GM21528 (cell line): ENCODE data around the gene ATP2B2.

Experiments used
- ATAC-seq: cut with Tn5 transposase; IDR thresholded peaks from one replicate; pipeline ENCODE4 v1.9.1; 2021; ENCODE audit warnings: mild to moderate bottlenecking, moderate library complexity; ENCODE audit not compliant: unreplicated experiment, low FRiP score

ATP2B2 gene

GRCh38 chr3:10408680-10409079 lies 96.7 kb downstream of the ATP2B2 start:
- ATAC-seq = no peak

GRCh38 chr3:10407361-10407760 lies 98.0 kb downstream of the ATP2B2 start:
- ATAC-seq = no peak

GRCh38 chr3:10406414-10406813 lies 99.0 kb downstream of the ATP2B2 start:
- ATAC-seq = no peak

GRCh38 chr3:10405816-10406215 lies 99.6 kb downstream of the ATP2B2 start:
- no peak for ATAC-seq

- no peak for ATAC-seq
Measured at GRCh38 chr3:10404876-10405275, 100.5 kb downstream of the ATP2B2 start.

GRCh38 chr3:10404377-10404776 lies 101.0 kb downstream of the ATP2B2 start:
- no peak for ATAC-seq

- no peak for ATAC-seq
Measured at GRCh38 chr3:10401990-10402761, 103.2 kb downstream of the ATP2B2 start.

- no peak for ATAC-seq
Measured at GRCh38 chr3:10400749-10401495, 104.5 kb downstream of the ATP2B2 start.

GRCh38 chr3:10400050-10400748 lies 105.2 kb downstream of the ATP2B2 start:
- no peak for ATAC-seq

- no peak for ATAC-seq
Measured at GRCh38 chr3:10399634-10400033, 105.8 kb downstream of the ATP2B2 start.

GRCh38 chr3:10398341-10398740 lies 107.0 kb downstream of the ATP2B2 start:
- no peak for ATAC-seq

GRCh38 chr3:10397879-10398278 lies 107.5 kb downstream of the ATP2B2 start:
- no peak for ATAC-seq

GRCh38 chr3:10396931-10397330 lies 108.5 kb downstream of the ATP2B2 start:
- ATAC-seq = no peak

- no peak for ATAC-seq
Measured at GRCh38 chr3:10396083-10396482, 109.3 kb downstream of the ATP2B2 start.

- no peak for ATAC-seq
Measured at GRCh38 chr3:10395671-10396070, 109.7 kb downstream of the ATP2B2 start.

GRCh38 chr3:10395196-10395595 lies 110.2 kb downstream of the ATP2B2 start:
- ATAC-seq = no peak

GRCh38 chr3:10394491-10395025 lies 110.8 kb downstream of the ATP2B2 start:
- ATAC-seq = no peak

GRCh38 chr3:10393514-10393913 lies 111.9 kb downstream of the ATP2B2 start:
- ATAC-seq = no peak

- ATAC-seq = no peak
Measured at GRCh38 chr3:10392906-10393461, 112.4 kb downstream of the ATP2B2 start.

GRCh38 chr3:10392244-10392643 lies 113.1 kb downstream of the ATP2B2 start:
- no peak for ATAC-seq

- ATAC-seq = no peak
Measured at GRCh38 chr3:10391391-10391790, 114.0 kb downstream of the ATP2B2 start.
